ENCODE measurements around the gene ITM2B.
"Not testable (repeated sequence)": the region's sequence is repeated elsewhere in the genome, so short reads cannot be mapped to it uniquely, and the experiment has no call there.

ITM2B gene

GRCh38 chr13:48230541-48230940, 2.5 kb upstream of the ITM2B start:
- DNase-seq = no peak

DNA sequence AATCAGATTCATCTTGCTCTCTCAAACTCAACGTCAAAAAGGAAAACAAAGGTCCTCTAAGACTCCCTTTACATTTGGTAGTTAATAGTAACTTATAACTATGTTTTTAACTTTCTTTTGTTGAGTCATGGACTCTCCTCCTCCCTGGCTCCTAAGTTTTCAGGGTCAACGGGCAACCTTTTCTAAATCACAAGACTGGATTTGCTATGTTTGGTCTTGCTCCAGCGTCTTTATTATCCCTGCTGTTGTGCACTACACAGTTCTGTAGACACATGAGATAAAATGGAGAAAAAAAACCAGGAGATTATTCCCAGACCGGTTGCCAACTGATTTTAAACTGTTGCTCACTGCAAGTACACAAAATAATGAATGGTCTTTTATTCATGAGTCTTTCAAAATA, 1.9 kb upstream of the ITM2B start:
- DNase-seq = no peak

- no peak for DNase-seq
Measured at GRCh38 chr13:48231933-48232332, 1.1 kb upstream of the ITM2B start.

DNA sequence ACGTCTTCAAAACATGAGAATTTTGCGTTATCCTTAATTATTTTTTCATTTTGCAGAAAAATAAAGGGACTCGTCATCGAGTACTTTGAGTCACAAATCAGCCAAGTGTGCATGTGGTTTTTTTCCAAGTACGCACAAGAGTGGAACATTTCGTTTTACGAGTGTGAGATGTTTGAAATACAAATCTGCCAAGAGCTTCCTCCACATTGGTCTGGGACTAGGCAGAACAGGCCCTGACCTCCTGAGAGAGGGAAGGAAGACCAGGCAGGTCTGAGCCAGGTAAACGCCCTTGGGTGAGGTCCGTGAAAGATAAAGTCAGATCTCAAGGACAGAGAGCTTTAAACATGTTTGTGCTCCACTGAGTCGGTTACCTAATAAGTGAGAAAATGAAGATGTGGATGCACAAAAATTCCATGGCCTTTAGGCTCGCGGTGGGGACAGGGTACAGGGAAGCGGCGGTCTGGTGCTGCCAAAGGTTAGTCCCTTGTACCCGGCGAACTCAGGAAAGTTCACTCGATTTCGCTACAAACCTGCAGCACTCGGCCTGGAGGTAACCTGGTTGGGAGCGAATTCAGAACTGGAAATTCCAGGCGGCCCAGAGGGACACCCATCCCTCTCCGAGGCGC, 473 bp upstream of the ITM2B start:
- no peak for DNase-seq

GRCh38 chr13:48233889-48234488, 983 bp downstream of the ITM2B start:
- no peak for DNase-seq

- DNase-seq = peak; percentile 41
Measured at GRCh38 chr13:48234566-48235340, 1.7 kb downstream of the ITM2B start.

DNA sequence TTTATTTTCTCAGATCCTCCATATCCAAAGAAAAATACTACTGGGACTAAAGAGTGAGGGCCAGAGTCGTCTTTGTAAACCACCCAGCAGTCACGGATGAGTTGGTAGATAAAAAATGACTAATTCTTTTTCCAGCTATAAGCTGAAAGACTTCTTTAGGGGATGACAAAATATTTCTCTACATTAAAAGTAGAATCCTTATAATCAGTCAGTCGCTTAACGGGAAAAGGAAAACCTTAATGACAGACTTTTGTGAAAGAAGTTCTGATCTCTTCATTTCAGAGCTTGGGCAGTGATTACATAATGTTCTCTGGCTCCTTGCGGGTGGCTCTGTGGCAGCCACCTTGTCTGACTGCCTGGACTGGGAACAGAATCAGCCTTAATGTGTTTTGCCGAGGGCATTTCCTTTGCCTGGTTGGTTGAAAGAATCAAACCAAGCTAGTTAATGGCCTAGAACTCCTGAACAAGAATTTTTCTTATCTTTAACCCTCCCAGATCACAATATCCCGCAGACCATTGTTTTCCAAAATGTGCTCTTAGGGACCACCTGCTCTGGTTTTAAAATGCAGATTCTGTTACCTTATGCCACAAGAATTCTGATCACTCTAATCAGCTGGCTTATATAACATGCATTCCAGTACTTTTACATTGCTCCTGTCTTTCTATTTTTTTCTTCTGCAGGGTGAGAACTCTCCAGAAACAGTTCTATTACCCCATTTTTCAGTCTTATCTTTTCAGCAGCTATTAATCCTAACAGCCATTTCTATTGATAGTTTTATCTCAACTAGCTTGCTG, 2.5 kb downstream of the ITM2B start:
- peak; percentile 70 for DNase-seq

- DNase-seq = peak; percentile 53
Measured at GRCh38 chr13:48236528-48237353, 3.7 kb downstream of the ITM2B start.

DNA sequence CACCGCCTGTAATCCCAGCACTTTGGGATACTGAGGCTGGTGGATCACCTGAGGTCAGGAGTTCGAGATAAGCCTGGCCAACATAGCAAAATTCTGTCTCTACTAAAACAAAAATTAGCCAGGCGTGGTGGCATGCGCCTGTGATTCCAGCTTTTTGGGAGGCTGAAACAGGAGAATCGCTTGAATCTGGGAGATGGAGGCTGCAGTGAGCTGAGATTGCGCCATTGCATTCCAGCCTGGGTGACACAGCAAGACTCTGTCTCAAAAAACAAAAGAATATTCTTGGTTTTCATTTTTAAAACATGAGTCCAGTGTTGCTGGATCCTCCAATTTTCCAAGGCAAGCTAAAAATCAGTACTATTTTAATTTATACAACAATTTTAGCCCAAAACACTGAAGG, 6.4 kb downstream of the ITM2B start:
- not testable (repeated sequence) for DNase-seq

- no peak for DNase-seq
Measured at GRCh38 chr13:48241651-48242050, 8.6 kb downstream of the ITM2B start.

GRCh38 chr13:48242677-48243076, 9.7 kb downstream of the ITM2B start:
- no peak for DNase-seq

- DNase-seq = no peak
Measured at GRCh38 chr13:48244159-48244558, 11.2 kb downstream of the ITM2B start.

GRCh38 chr13:48246102-48246501, 13.1 kb downstream of the ITM2B start:
- DNase-seq = no peak

DNA sequence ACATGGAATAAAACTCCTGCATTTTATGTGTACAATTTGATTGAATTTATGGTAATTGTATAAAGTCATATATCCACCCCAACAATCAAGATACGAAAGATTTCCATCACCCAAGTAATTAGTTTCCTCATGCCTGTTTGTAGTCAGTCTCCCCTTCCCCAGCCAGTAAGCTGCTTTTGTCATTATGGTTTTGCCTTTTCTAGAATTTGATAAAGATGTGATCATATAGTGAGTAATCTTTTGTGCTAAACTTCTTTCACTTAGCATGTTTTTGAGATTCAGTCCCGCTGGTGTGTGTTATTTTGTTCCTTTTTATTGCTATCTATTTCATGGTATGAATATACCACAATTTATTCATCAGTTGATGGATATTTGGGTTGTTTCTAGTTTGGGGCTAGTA, 16.0 kb downstream of the ITM2B start:
- no peak for DNase-seq

GRCh38 chr13:48251611-48252081, 18.6 kb downstream of the ITM2B start:
- no peak for DNase-seq

GRCh38 chr13:48252176-48252575, 19.2 kb downstream of the ITM2B start:
- DNase-seq = no peak

GRCh38 chr13:48253849-48254248, 20.8 kb downstream of the ITM2B start:
- no peak for DNase-seq

DNA sequence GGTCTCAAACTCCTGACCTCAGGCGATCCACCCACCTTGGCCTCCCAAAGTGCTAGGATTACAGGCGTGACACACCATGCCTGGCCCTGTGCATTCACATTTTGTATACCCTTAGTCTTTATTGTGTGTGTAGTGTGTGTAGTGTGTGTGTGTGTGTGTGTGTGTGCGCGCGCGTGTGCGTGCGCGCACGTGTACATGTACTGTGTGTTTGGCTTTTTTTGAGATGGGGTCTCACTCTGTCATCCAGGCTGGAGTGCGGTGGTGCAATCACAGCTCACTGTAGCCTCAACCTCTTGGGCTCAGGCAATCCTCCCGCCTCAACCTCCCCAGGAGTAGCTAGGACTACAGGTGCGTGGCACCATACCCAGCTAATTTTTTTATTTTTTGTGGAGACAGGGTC, 22.1 kb downstream of the ITM2B start:
- DNase-seq = no peak

DNA sequence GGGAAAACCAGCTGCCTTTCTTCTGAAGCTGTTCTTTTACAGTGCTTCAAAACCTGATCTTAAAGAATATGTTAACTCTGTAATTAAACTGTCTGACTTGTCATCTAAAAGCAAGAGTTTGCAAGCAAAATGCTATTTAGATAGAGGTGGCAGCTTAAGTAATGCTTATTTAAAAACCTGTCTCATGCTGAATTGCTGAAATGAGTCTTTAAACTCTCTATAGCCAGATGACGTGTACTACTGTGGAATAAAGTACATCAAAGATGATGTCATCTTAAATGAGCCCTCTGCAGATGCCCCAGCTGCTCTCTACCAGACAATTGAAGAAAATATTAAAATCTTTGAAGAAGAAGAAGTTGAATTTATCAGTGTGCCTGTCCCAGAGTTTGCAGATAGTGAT, 22.9 kb downstream of the ITM2B start:
- DNase-seq = no peak

DNA sequence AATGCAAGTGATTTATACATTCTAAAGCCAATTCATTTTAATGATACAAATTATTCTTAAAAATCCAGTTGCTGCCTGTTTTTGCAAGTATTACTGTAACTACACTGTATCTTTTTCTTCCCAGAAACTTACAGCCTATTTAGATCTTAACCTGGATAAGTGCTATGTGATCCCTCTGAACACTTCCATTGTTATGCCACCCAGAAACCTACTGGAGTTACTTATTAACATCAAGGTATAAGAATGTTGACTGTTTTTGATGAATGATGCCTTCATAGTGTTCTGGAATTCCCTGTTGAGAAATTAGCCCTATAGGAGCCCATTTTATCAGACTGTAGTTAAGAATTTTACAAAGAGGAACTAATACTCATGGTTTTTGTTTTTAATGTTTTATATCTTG, 25.0 kb downstream of the ITM2B start:
- no peak for DNase-seq

GRCh38 chr13:48258430-48258829, 25.4 kb downstream of the ITM2B start:
- DNase-seq = no peak

DNA sequence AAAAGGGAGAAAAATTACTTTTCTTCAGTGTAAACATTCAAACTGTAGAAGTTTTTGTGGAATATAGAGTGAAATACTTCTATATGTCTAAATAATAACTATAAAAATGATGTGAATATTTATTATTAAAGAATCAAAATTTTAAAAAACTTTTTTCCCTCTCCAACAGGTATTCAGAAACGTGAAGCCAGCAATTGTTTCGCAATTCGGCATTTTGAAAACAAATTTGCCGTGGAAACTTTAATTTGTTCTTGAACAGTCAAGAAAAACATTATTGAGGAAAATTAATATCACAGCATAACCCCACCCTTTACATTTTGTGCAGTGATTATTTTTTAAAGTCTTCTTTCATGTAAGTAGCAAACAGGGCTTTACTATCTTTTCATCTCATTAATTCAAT, 28.0 kb downstream of the ITM2B start:
- no peak for DNase-seq
